Thyroid gland (tissue), 4 donors: ENCODE data around the gene RYR3. TPM values are rescaled to one million over a fixed set of nuclear protein-coding genes. Genes with fewer than 3 reads are reported as not detected.

ENCODE experiments used
- DNase-seq, 2 donors: peaks; one replicate each; pipeline ENCODE4 v3.0.0-alpha.2; 2019
- H3K27ac ChIP-seq, 3 donors: fragments of 200-600 bp; sonication (generic); 1 replicate in 2 of 3; 2 replicates in 1 of 3; pipeline ENCODE4 v1.5.1; 2016 to 2019; ENCODE audit warnings: mild to moderate bottlenecking in 1 of 3, moderate library complexity in 1 of 3
- H3K27me3 ChIP-seq: fragments of 200-600 bp; sonication (generic); one replicate; pipeline ENCODE4 v1.5.1; 2019
- H3K36me3 ChIP-seq, 2 donors: fragments of 200-600 bp; sonication (generic); one replicate each; pipeline ENCODE4 v1.5.1; 2016 to 2019
- H3K4me1 ChIP-seq, 2 donors: fragments of 200-600 bp; sonication (generic); one replicate each; pipeline ENCODE4 v1.5.1; 2017 to 2019
- H3K4me3 ChIP-seq, 3 donors: fragments of 200-600 bp; sonication (generic); replicated peaks in 1 of 3; 1 replicate in 2 of 3; 2 replicates in 1 of 3; pipeline ENCODE4 v1.5.1; 2016; ENCODE audit warnings: mild to moderate bottlenecking in 1 of 3
- H3K9me3 ChIP-seq: fragments of 200-600 bp; sonication (generic); one replicate; pipeline ENCODE4 v1.5.1; 2017
- POLR2A ChIP-seq, 2 donors: fragments of 450-650 bp; IDR thresholded peaks; one replicate each; pipeline ENCODE4 v1.6.1; 2017; ENCODE audit warnings: antibody characterized with exemption in 2 of 2, mild to moderate bottlenecking in 2 of 2, moderate library complexity in 1 of 2
- WGBS, 2 donors: methylation state at CpG; one replicate each; pipeline ENCODE4 v1.1.5; 2017; 5-methylcytosine and 5-hydroxymethylcytosine counted together
- intact Hi-C: fragments of 100-400 bp; cut with DNase I; formaldehyde crosslinking; loops from one replicate; pipeline ENCODE4 v1.15.1; 2023
- total RNA-seq, 4 donors: library from RNA; depleted of rRNA; stranded (reverse); fragments of >200 nt; gene quantifications; one replicate each; pipeline ENCODE4 v1.2.3, GENCODE V29; 2016
- TF ChIP-seq, protein P1 (sequence below), 6 experiments: fragments of 200-600 bp in 3 of 6; fragments of 450-650 bp in 3 of 6; sonication (generic) in 3 of 6; IDR thresholded peaks; one replicate each; pipeline ENCODE4 v1.5.1; 2016 to 2019; ENCODE audit warnings: antibody characterized with exemption in 6 of 6, mild to moderate bottlenecking in 2 of 6, inconsistent platforms in 1 of 6, moderate library complexity in 1 of 6

The RYR3 gene
- total RNA-seq, 4 donors from 2014 or later, result 0.27 to 4.2 (median 0.34) TPM

DNA sequence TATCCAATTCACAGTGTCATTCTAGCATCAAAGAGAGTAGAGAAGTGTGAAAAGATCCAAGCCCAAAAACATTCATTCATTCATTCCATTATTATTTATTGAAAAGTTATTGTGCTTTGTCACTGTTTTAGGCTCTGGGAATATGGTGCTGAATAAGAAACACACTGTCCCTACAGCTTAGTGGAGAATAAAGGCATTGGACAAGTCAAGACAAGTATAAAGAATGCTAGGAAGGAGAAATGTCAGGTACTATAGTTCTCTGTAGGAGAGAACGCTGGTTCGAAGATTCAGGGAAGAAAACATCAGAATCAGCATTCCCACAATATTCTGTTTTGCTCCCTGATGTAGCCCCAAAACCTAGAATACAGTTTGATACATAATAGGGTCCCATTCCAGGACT is 528.8 kb downstream of the RYR3 start:
- intact Hi-C loops, result no loop called here
- TF ChIP-seq, protein P1, sequence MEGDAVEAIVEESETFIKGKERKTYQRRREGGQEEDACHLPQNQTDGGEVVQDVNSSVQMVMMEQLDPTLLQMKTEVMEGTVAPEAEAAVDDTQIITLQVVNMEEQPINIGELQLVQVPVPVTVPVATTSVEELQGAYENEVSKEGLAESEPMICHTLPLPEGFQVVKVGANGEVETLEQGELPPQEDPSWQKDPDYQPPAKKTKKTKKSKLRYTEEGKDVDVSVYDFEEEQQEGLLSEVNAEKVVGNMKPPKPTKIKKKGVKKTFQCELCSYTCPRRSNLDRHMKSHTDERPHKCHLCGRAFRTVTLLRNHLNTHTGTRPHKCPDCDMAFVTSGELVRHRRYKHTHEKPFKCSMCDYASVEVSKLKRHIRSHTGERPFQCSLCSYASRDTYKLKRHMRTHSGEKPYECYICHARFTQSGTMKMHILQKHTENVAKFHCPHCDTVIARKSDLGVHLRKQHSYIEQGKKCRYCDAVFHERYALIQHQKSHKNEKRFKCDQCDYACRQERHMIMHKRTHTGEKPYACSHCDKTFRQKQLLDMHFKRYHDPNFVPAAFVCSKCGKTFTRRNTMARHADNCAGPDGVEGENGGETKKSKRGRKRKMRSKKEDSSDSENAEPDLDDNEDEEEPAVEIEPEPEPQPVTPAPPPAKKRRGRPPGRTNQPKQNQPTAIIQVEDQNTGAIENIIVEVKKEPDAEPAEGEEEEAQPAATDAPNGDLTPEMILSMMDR (IDR thresholded peaks at IDR 0.05), result no peak
- no peak for TF ChIP-seq POLR2A (IDR thresholded peaks at IDR 0.05)
- 94 to 96% methylated on average over 2 of the region's 2 CpGs for WGBS, 2 donors

DNA sequence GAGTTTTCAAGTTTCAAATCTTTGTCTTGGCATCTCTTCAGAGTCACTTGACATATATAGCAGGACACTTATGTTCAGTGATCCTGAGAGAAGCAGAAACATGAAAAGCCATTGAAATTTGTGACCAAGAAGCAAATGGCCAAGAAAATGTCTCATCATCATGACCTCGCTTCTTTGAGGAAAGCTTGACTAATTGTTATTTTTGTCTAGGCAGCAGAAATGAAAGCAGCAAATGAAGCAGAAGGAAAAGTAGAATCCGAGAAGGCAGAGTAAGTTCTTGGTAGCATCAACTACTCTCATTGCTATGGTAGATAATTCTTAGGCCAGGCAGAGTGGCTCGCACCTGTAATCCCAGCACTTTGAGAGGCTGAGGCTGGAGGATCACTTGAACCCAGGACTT is 529.8 kb downstream of the RYR3 start:
- H3K4me3 ChIP-seq, result no peak overlapping the region
- no peaks in the 10 kb centered on the region for H3K27me3 ChIP-seq
- WGBS, 2 donors, result 44 to 52% methylated on average over 3 of the region's 3 CpGs
- TF ChIP-seq, protein P1 (IDR thresholded peaks at IDR 0.05), result no peak
- TF ChIP-seq POLR2A (IDR thresholded peaks at IDR 0.05), result no peak
- no peak for DNase-seq
- no peaks in the 10 kb centered on the region for H3K9me3 ChIP-seq
- intact Hi-C loops, result no loop called here
- no peak overlapping the region for H3K27ac ChIP-seq
- peaks cover 0 to 4% of the 10 kb centered on the region in 2 donors for H3K4me1 ChIP-seq
- H3K36me3 ChIP-seq, result no peaks in the 10 kb centered on the region

More for the DNA sequence above, 528.8 kb downstream of the RYR3 start:
- Histone ChIP-seq H3K27ac (no peak overlapping the region), H3K4me3 (no peak overlapping the region), H3K27me3 (no peaks in the 10 kb centered on the region), H3K9me3 (no peaks in the 10 kb centered on the region), H3K4me1 (peaks cover 0 to 4% of the 10 kb centered on the region in 2 donors), H3K36me3 (no peaks in the 10 kb centered on the region)
- DNase-seq, result no peak

DNA sequence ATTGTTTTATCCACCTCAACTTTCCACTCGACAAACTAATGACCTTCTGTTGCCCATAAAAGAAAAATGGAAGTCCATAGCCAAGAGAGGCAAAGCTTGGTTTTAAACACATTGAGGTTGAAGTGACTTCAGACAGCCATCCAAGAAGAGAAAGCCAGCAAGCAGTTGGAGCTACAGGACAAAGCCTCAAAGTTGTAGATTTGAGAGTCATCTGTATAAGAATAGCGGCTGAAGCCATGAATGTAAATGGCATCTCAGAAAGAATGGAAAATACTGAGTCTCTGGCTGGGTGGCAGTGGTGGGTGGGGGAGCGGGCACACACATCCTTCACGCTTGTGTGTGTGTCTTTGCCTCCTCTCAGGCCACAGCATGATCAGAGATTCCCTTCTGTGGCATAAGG is 533.4 kb downstream of the RYR3 start:
- DNase-seq, result no peak
- intact Hi-C loops, result no loop called here
- H3K27ac ChIP-seq, result no peak overlapping the region
- H3K36me3 ChIP-seq, result no peaks in the 10 kb centered on the region
- H3K4me1 ChIP-seq, result peaks cover 0 to 4% of the 10 kb centered on the region in 2 donors
- H3K27me3 ChIP-seq, result no peaks in the 10 kb centered on the region
- no peak overlapping the region for H3K4me3 ChIP-seq
- WGBS, 2 donors, result 89 to 91% methylated on average over 4 of the region's 4 CpGs
- H3K9me3 ChIP-seq, result no peaks in the 10 kb centered on the region
- TF ChIP-seq POLR2A (IDR thresholded peaks at IDR 0.05), result no peak
- TF ChIP-seq, protein P1 (IDR thresholded peaks at IDR 0.05), result no peak

DNA sequence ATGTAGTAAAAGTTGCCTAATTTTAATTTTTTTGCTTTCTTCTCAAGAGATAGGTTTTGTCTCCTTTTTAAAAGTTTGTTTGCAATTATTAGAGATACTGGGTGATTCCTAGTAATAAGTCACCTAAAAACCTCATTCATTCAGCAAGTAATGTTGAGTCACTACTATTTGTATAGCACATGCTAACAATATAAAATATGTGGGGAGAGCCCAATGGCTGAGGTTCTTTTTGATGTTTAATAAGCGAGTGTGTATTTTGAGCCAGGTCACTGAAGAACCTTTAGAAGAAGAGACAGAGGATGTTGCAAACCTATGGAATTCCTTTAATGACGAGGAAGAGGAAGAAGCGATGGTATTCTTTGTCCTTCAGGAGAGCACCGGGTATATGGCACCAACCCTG is 533.8 kb downstream of the RYR3 start:
- WGBS, 2 donors, result 93 to 95% methylated on average over 4 of the region's 4 CpGs
- no peaks in the 10 kb centered on the region for H3K27me3 ChIP-seq
- DNase-seq, result no peak
- H3K27ac ChIP-seq, result no peak overlapping the region
- TF ChIP-seq, protein P1 (IDR thresholded peaks at IDR 0.05), result no peak
- no peak for TF ChIP-seq POLR2A (IDR thresholded peaks at IDR 0.05)
- no peaks in the 10 kb centered on the region for H3K36me3 ChIP-seq
- no peak overlapping the region for H3K4me3 ChIP-seq
- no peaks in the 10 kb centered on the region for H3K9me3 ChIP-seq
- peaks cover 0 to 4% of the 10 kb centered on the region in 2 donors for H3K4me1 ChIP-seq
- intact Hi-C loops, result no loop called here

DNA sequence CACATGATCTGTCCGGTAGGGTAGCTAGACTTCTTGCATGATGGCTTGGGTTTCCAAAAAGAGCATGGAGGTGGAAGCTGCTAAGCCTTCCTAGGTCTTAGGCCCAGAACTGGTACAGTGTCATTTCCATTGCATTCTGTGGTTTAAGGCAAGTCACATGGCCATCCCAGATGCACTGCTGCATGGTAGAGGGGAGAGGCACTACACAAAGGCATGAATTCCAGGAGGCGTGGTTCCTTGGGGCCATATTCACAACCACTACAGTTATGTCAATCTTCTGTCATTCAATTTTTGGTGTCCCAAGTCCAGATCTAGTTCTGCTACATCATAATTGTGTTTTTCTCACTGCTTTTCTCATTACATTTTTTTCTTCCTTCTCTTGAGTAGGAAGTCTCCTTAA is 535.4 kb downstream of the RYR3 start:
- no peak overlapping the region for H3K4me3 ChIP-seq
- H3K27me3 ChIP-seq, result no peaks in the 10 kb centered on the region
- H3K27ac ChIP-seq, result no peak overlapping the region
- no peaks in the 10 kb centered on the region for H3K36me3 ChIP-seq
- WGBS, 2 donors, result 93 to 95% methylated on average over 2 of the region's 2 CpGs
- no peak for DNase-seq
- H3K4me1 ChIP-seq, result no peaks in the 10 kb centered on the region
- intact Hi-C loops, result no loop called here
- no peaks in the 10 kb centered on the region for H3K9me3 ChIP-seq
- TF ChIP-seq, protein P1 (IDR thresholded peaks at IDR 0.05), result no peak
- TF ChIP-seq POLR2A (IDR thresholded peaks at IDR 0.05), result no peak
